HG03064 (cell line): Measurements from ENCODE around the gene ARRB1.
"Not testable (repeated sequence)": the region's sequence is repeated elsewhere in the genome, so short reads cannot be mapped to it uniquely, and the experiment has no call there.

Experiments used
- ATAC-seq: cut with Tn5 transposase; IDR thresholded peaks from one replicate; pipeline ENCODE4 v1.9.1; 2021; ENCODE audit warnings: low read depth; ENCODE audit not compliant: unreplicated experiment

ARRB1 gene

DNA sequence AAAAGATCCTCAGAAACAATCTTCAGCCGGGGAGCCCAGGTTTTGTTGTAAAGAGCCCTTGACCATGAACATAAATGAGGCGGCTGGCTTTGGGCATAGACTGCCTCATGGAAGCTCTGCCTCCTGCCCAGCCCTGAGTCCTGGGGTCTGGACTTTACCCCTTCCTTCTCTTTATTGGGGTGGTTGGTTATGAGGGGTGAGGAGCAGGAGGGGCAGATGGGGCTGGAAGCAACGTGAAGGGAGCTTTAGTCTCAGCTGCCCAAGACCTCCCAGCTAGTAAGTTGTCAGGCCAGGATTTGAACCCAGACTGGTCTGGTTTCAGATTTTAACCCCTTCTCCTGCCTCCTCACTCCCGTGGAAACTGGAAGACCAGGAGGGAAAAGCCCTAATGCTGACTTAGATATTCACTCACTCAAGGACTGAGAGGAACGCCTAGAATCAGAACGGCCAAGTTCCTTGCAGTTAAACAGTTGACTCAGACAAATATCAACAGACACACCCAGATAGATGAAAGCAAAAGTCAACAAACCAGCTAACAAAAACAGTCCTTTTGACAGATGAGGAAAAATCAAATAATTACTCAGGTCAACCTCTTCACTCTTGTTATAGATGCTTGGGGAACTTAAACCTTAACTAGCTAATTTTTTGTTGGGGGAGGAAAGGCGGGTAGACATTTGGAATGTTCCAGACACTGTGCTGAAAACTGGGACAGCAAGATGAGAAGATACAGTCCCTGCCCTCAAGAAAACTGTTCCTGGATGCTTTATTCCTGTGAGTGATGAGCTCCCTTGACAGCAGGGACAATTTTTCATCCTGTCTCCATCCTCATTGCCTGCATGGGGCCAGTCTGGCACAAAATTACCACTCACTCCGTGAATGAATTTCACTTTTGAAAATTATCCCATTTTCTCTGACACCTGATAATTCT lies 20.8 kb upstream of the ARRB1 start:
- no peak for ATAC-seq

DNA sequence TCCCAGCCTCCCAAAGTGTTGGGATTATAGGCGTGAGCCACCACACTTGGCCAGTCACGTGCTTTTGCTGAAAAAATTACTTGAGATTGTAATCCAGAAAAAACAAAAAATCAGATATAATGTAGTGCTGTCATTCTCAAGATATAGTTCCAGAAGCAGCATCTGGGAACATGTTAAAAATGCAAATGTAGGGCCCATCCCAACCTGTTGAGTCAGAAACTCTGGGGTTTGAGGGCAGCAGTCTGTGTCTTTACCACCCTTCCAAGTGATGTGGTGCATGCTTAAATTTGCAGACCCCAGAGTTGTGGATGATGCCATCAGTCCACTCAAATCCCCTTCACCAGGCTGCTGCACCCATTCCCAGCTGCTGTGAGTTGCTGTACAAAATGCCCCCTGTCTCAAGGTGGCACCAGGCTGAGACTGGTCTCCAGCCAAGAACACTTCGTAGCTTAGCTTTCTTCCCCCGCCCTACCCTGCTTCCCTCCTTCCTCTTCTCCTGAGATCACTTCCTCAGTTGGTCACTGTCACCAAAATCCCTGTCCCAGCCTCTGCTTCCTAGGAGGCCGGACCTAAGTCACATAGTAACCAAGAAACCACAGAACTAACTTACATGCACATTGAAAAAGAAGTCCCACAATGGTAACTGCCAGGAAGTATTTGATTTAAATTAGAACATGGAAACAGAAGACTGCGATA lies 18.2 kb upstream of the ARRB1 start:
- ATAC-seq, result no peak

DNA sequence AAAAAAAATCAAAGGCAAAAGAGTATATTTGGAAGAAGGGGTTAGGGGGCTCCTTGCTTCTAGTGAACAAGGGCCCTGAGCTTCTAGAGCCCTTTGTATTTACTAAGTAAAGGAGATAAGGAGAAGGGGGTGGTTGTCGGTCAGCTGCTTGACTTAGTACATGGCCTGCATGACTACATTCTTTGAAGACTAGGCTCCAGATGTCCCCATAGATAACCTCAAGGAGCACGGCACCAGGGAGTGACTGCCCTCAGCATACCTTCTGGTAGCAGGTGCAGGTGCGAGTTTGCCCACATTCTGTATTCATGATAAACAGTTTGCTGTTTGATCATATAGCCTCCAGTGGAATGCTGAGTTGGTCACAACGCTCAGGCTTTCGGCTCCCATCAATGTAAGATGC lies 15.4 kb upstream of the ARRB1 start:
- ATAC-seq, result not testable (repeated sequence)

DNA sequence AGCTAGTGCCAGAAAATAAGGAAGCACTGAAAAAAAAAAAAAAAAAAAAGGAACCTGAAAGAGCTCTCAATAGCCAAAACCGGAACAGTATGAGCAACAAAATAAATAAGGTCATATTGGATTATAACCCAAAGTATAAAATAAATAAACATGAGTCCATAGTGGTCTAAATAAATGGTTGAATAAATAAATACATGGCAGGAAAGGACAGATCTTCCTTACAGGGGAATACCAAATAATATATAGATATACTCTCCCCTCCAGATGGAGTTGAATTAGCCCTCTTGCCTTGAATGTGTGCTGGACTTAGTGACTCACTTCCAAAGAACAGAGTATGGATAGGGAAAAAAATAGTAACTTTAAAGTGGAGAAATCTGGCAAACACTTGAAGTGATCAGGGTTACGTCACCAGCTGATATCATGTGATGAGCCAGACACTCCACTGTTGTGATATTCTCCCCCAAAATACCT lies 14.3 kb upstream of the ARRB1 start:
- no peak for ATAC-seq

DNA sequence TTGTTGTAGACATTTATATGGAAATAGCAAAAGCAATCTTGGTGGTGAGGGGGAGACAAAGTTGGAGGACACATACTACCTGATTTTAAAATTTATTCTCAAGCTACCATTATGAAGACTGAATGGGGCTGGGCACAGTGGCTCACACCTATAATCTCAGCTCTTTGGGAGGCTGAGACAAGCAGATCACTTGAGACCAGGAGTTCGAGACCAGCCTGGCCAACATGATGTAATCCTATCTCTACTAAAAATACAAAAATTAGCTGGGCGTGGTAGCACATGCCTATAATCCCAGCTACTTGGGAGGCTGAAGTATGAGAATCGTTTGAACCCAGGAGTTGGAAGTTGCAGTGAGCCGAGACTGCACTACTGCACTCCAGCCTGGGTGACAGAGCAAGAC lies 10.8 kb upstream of the ARRB1 start:
- ATAC-seq, result not testable (repeated sequence)

DNA sequence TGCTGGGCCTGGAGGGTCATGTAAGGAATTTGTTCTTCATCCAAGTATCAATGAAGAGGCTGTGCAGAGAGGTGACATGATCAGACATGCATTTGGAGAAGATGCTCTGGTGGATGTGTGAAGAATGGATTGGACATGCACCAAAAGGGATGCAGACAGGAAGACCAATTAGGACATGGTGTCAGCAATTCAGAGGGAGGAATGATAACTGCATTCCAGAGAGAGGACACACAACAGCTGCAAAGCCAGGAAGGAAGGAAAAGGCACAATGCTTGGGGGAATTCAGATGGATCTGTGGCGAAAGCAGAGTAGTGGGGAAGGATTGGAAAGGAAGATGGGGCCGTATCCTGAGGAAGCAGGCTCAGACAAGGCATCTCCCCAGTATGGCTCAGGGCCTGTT lies 5.2 kb upstream of the ARRB1 start:
- no peak for ATAC-seq

DNA sequence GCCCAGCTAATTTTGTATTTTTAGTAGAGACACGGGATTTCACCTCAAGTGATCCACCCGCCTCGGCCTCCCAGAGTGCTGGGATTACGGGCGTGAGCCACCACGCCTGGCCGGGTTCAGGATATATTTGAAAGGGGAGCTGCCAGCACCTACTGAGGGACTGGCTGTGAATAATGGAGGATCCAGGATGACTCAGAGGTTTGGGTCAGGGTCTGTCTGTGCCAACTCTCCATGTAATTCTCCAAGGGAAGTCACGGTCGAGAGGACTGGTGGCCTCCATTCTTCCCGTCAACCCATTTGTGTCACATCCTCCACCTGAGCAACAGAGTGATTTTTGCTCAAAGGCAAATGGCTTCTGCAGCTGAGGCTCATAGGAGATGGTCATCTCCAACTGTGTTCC lies 3.6 kb upstream of the ARRB1 start:
- no peak for ATAC-seq

DNA sequence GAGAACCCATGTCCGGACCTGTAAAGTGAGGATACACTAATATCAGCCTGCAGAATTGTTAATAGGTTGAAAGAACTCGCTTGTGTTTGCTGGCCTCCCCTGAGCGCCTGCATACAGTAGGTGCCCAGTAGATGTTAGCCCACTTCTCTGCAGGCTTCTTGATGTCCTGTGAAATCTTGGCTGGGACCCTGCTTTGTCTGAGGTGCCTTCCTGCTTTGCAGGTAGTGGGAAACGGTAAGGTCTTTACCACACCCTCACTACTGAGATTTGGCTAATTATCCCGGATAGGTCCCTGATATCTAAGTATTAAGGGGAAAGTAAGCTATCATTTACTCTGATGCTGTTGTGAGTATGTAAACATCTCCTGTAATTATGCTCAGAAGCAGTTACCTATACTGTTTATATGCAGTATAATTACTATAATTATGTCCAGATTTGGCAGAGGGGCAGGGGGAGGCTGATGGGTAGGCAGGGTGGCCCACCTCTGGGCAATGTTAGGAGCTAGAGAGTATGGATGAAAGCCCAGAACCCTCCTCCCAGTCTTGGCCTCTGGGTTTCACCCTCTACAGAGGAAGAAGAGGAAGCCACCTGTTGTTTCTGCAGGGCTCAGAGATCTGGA lies 1.2 kb upstream of the ARRB1 start:
- no peak for ATAC-seq

DNA sequence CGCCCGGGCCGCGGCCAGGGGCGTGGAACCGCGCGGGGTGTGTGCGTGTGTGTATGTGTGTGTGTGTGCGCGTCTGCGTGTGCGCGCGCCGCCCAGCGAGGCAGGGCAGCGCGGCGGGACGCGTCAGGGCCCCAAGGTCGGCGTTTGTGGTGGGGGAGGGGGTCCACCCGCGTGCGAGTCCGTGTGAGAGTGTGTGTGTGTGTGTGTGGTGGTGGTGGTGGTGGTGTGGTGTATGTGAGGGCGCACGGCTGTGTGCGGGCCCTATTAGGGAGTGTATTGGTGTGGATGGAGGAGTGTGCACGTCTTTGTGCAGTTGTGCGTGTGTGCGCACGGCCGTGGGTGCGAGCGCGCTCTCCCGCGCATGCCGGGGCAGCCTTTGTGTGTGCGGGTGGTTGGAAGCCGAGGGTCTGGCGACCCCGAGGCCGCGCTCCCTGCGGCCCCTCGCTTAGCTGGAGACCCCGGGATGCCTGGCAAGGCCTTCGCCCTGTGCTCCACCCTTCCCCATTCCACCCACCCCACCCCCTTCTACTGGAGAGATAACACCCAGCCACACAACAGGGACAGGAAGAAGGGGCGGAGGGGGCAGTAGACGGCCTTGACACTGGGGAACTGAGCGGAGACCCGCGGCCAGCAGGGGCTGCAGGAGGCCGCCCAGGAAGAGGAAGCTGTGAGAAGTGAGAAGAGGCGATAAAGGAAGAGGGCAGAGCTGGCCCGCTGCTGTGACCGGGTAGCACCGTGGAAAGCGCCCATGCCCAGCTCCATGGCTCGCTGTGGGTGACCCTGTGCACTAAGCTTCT lies 528 bp upstream of the ARRB1 start:
- no peak for ATAC-seq

DNA sequence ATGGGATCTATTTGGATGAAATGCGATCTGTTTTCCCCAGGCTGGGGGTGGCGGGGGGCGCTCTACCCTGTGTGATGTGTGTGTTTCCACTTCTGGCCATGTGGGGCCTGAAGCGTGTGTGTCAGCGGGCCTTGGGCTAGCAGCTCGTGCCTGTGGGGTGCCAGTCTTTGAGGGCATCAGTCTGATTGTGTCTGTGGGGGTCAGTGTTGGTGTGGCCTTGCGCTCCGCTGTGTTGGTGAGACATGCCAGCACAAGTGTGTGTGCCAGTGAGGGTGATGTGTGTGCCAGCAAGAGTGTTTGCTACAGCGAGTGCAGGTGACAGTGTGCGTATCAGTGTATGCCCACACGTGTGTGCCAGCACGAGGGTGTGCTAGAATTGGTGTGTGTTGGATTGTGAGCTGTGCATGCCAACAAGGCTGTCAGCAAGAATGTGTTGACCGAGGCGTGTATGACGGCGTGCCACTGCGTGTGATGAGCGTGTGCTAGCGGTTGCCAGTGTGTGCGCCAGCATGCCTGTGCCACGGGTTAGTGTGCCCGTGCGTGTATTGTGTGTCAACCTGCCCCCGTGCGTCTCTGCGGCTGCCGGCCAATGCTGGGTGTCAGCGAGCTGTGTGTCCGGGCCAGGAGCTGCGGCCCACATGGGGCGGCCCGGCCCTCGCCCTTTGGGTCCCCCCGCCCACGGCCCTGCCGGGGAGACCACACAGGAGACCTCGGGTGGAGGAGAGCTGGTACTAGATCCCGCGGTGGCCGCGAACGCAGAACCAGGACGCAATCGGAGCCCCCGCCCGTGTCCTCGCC lies 519 bp downstream of the ARRB1 start:
- no peak for ATAC-seq

DNA sequence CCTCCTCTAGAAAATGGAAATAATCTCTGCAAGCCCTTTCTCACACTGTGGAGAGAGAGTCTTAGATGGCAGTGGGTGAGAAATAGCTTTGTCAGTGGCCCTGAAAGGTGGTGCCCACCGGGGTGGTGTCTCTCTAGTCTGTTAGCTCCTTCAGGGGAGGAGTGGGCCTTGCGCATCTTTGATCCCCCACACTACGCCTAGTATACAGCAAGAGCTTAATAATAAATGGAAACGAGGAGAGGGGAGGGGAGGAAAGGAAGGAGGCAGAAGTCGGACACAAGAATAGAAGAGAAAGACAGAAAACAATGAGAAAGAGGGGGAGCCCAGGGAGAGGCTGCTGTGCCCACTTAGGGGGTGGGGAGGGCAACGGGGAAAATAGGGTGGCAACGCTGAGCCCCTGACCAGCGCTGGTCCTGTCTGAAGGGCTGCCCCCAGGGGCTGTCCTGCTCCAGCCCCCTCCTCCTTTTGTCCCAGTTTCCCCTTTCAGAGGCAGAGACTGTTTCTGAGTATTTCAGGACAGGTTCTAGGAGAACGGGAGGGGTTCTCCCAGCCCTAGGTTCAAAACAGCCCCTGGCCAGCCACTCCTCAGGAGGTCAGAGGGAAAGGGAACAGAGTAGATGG lies 1.2 kb downstream of the ARRB1 start:
- ATAC-seq, result no peak

DNA sequence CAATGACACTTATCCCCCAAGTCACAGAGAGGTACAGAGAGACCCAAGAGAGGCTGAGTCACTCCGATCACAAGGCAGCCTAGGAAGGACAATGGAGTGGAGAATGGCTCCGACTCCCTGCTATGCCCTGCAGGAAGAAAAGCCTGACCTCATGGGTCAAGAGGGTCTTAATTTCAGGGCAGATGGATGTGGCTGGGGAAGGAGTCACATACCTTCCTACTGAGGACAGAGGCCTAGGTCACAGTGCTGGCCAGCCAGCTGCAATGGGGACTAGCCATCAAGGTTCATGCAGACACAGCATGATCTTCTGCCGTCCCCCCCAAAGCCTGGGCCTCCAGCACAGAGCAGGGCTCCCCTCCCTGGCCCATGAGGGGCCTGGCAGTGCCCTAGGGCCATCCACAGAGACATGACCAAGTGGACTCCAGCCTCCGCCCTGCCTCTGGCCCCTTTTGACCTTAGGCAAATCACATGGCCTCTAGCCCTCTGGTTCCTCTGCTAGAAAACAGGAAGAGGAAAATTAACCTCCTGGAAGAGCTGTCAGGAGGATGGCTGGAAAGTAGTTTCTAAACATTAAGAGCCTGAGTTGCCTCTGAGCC lies 1.8 kb downstream of the ARRB1 start:
- no peak for ATAC-seq

DNA sequence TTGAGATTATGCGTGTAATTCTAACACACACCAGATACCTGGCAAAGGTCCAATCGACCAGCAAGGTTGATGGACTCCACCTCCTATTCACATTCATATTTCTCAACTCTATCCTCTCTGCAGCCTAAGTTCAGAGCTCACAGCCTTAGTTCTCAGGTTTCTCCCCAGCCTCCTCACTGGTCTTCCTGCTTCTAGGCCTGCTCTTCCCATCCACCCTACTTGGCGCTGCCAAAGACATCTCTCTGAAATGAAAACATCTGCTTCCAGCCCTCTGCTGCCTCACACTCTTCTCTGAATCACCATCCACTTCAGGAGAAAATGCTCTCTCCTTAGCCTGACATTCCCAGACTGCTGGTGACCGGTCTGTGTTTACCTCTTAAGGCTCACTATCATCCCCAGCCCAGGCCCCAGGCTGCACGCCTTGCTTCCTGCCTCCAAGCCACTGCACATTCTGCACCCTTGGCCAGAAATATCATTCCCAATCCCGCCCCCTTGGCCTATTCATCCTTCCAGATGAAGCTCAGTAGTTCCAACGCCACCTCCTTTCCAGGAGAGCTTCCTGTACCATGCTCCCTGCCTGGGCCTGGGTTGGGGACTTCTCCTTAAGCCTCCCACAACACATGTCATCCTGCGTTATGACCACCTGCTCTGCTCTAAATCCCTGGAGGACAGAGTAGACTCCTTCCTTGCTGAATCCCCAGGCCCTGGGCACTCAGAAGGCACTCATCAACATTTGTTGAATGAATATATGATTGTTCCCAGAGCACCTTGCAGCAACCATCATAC lies 3.5 kb downstream of the ARRB1 start:
- ATAC-seq, result no peak

DNA sequence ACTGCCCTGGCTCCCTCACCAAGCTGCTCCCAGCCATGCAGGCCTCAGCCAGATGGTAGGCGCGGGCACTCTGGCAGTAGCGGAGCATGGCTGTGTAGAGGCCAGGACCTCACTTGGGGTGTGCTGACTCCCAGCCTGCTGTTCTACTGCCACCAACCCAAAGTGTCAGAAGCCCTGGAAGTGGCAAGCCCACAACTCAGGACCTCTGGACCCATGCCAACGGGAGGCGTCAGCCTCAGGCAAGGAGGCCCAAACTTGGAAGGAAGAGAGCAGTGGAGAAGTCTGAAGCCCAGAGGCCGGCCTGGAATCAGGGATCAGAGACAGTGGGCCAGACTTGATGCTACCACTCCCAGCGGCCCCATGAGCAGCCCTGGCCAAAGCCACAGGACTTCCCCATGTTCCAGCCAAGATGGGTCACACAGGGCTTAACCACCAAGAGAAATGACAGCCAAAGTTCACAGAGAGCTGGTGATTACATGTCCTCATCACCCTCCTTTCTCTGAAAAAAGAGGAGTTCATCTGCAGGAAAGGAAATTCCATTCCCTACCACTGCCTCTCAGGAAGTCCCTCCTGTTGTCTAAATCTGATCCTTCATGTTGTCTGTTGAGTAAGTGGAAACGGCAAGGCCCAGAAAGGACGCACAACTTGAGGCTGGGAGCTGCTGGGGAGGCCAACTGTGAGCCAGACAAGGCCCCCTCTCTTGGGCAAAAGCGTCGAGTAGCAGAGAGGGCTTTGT lies 4.4 kb downstream of the ARRB1 start:
- ATAC-seq, result no peak

DNA sequence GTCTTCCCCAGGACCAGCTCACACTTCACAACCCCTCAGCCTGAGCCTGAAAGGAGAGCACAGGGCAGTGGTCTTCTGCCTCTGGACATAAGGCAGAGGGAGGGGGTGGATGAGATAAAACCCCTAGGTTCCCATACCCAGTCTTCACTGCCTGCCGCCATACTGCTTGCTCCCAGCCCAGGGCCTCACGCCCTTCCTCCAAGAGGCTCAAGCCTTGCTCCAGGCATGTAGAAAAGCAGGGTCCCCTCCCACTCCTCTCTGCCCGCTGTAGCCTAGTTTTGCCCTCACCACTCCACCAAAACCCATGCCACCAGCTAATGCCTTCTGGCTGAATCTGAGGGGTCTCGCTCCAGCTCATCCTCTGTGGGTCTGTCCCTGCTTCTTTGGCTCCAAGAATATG lies 5.2 kb downstream of the ARRB1 start:
- ATAC-seq, result no peak

DNA sequence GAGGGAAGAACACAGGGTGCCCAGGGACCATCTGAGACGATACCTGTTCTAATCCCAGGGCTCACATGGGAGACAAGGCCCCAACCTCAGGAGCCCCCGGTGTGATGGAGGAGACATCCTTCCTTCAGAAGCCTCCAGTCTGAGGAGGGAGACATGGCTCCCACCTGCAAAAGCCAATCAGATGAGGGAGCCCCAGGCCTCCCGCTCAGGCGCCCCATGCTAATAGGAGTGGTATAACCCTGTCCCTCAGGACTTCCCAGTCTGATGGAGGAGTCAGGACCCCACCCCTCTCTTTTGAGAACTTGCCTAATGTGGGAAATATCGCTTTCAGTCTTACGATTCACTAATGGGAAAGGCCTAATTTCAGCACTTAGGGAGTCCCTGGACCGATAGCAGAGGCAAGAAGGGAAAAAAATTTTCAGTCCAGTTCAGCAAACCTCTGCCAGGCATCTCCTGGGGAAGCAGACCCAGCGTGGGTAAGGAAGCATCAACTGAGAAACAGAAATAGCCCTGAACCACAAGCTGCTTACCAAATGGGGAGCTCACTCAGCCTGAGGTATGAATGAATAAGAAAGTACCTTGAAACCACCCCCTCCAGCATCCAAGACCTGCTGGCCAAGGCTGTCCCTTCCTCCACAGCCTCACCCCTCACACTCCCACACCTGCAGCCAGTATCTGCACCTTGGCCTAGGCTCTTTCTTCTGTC lies 5.9 kb downstream of the ARRB1 start:
- ATAC-seq, result no peak
